WTC11 (cell line): ENCODE measurements around the gene RBM3. TPM values are rescaled to one million over a fixed set of nuclear protein-coding genes. Genes with fewer than 3 reads are reported as not detected.

Experiments
- ATAC-seq: fragments of 200-7000 bp; cut with Tn5 transposase; 2 replicates; pipeline ENCODE4 v1.10.0; 2021; ENCODE audit warnings: mild to moderate bottlenecking, moderate library complexity
- CTCF ChIA-PET: fragments of 300-600 bp; sonication (Branson Sonifier 250); formaldehyde crosslinking; loops from one replicate; lab custom pipeline; 2021; ENCODE audit warnings: antibody characterized with exemption; lab: Charles Lee
- POLR2A ChIA-PET: fragments of 350-600 bp; sonication (Branson Sonifier 250); formaldehyde crosslinking; loops from one replicate; lab custom pipeline; 2021; ENCODE audit warnings: antibody characterized with exemption; lab: Charles Lee
- DNase-seq: peaks from one replicate; pipeline ENCODE4 v3.0.0; 2021; ENCODE audit warnings: low spot score
- H3K27ac Mint-ChIP-seq: 2 replicates; pipeline ENCODE4 v1.8.0; 2021; ENCODE audit warnings: mixed read lengths
- H3K27me3 Mint-ChIP-seq: 2 replicates; pipeline ENCODE4 v1.8.0; 2021; ENCODE audit warnings: low read depth, mild to moderate bottlenecking, moderate library complexity, mixed read lengths
- H3K36me3 Mint-ChIP-seq: 2 replicates; pipeline ENCODE4 v1.8.0; 2021; ENCODE audit warnings: mixed read lengths
- H3K4me1 Mint-ChIP-seq: 2 replicates; pipeline ENCODE4 v1.8.0; 2022; ENCODE audit warnings: mixed read lengths
- H3K4me3 Mint-ChIP-seq: 2 replicates; pipeline ENCODE4 v1.8.0; 2021; ENCODE audit warnings: mild to moderate bottlenecking, moderate library complexity, mixed read lengths
- H3K9me3 Mint-ChIP-seq: 2 replicates; pipeline ENCODE4 v1.8.0; 2021; ENCODE audit warnings: mixed read lengths
- AR ChIP-seq: fragments of 250-450 bp; sonication (Bioruptor Pico); IDR thresholded peaks from 2 replicates; pipeline ENCODE4 v1.9.0; 2021; ENCODE audit warnings: mild to moderate bottlenecking
- ATF2 ChIP-seq: sonication (generic); formaldehyde crosslinking; IDR thresholded peaks from 2 replicates; pipeline ENCODE4 v1.8.1; 2022; ENCODE audit warnings: low read depth, missing genetic modification reagents, borderline replicate concordance
- ATF3 ChIP-seq: sonication (generic); formaldehyde crosslinking; conservative IDR thresholded peaks from 2 replicates; pipeline ENCODE4 v1.8.1; 2022; ENCODE audit warnings: mild to moderate bottlenecking, missing genetic modification reagents
- E2F5 ChIP-seq: sonication (generic); formaldehyde crosslinking; IDR thresholded peaks from 2 replicates; pipeline ENCODE4 v1.8.1; 2022; ENCODE audit warnings: mild to moderate bottlenecking, moderate library complexity, missing genetic modification reagents
- GABPB1 ChIP-seq: sonication (generic); formaldehyde crosslinking; IDR thresholded peaks from 2 replicates; pipeline ENCODE4 v1.8.1; 2023; ENCODE audit warnings: mild to moderate bottlenecking, missing genetic modification reagents
- MAX ChIP-seq: sonication (generic); formaldehyde crosslinking; IDR thresholded peaks from 2 replicates; pipeline ENCODE4 v1.8.0; 2022; ENCODE audit warnings: mild to moderate bottlenecking, missing genetic modification reagents
- NFE2L1 ChIP-seq: sonication (generic); formaldehyde crosslinking; IDR thresholded peaks from 2 replicates; pipeline ENCODE4 v1.8.1; 2023; ENCODE audit warnings: missing genetic modification reagents
- NFYB ChIP-seq: sonication (generic); formaldehyde crosslinking; conservative IDR thresholded peaks from 2 replicates; pipeline ENCODE4 v1.8.0; 2022; ENCODE audit warnings: low read depth, missing genetic modification reagents
- NR2C2 ChIP-seq: sonication (generic); formaldehyde crosslinking; IDR thresholded peaks from 2 replicates; pipeline ENCODE4 v1.8.0; 2022; ENCODE audit warnings: mild to moderate bottlenecking, missing genetic modification reagents
- PRDM15 ChIP-seq: sonication (generic); formaldehyde crosslinking; IDR thresholded peaks from 2 replicates; pipeline ENCODE4 v1.8.0; 2022; ENCODE audit warnings: missing genetic modification reagents
- PREB ChIP-seq: sonication (generic); formaldehyde crosslinking; IDR thresholded peaks from 2 replicates; pipeline ENCODE4 v1.8.1; 2022; ENCODE audit warnings: mild to moderate bottlenecking, missing genetic modification reagents, moderate library complexity, borderline replicate concordance
- SOX15 ChIP-seq: fragments of 250-450 bp; sonication (Bioruptor Pico); IDR thresholded peaks from 2 replicates; pipeline ENCODE4 v1.9.0; 2021; ENCODE audit warnings: mild to moderate bottlenecking
- STAT6 ChIP-seq: sonication (generic); formaldehyde crosslinking; conservative IDR thresholded peaks from 2 replicates; pipeline ENCODE4 v1.8.1; 2023; ENCODE audit warnings: mild to moderate bottlenecking, low read depth, missing genetic modification reagents, moderate library complexity
- ZBTB43 ChIP-seq: sonication (generic); formaldehyde crosslinking; IDR thresholded peaks from 2 replicates; pipeline ENCODE4 v1.8.1; 2023; ENCODE audit warnings: mild to moderate bottlenecking, missing genetic modification reagents
- ZMAT4 ChIP-seq: fragments of 250-450 bp; sonication (Bioruptor Pico); IDR thresholded peaks from 2 replicates; pipeline ENCODE4 v1.9.0; 2021; ENCODE audit warnings: mild to moderate bottlenecking
- ZNF232 ChIP-seq: sonication (generic); formaldehyde crosslinking; IDR thresholded peaks from 2 replicates; pipeline ENCODE4 v1.8.0; 2022; ENCODE audit warnings: mild to moderate bottlenecking, missing genetic modification reagents
- ZNF263 ChIP-seq: sonication (generic); formaldehyde crosslinking; IDR thresholded peaks from 2 replicates; pipeline ENCODE4 v1.8.1; 2022; ENCODE audit warnings: low read depth, mild to moderate bottlenecking, moderate library complexity, missing genetic modification reagents
- ZNF423 ChIP-seq: fragments of 250-450 bp; sonication (Bioruptor Pico); IDR thresholded peaks from 2 replicates; pipeline ENCODE4 v2.1.2; 2022; ENCODE audit warnings: mild to moderate bottlenecking, moderate library complexity
- total RNA-seq: library from RNA; stranded (reverse); gene quantifications from 3 replicates; pipeline ENCODE4 v1.2.3, GENCODE V29; 2021

RBM3 gene
- total RNA-seq, 1 experiment from 2014 or later, result 148 TPM

GRCh38 chrX:48538641-48539344 is 35.5 kb upstream of the RBM3 start:
- DNase-seq (no peak), ATAC-seq (no peak)
- Mint-ChIP-seq H3K27me3 (no peaks in the 10 kb centered on the region), H3K4me3 (peak overlapping the region; percentile 84; the same call in 1 of the 2 replicates), H3K36me3 (peaks cover 1% of the 10 kb centered on the region), H3K4me1 (peaks cover 7% of the 10 kb centered on the region), H3K9me3 (no peaks in the 10 kb centered on the region), H3K27ac (no peak overlapping the region)
- ChIA-PET POLR2A (interaction anchor here (0.6 kb wide), 1 partner anchor 18 kb away, joined by 3 read pairs; no protein-coding TSS in a partner anchor), CTCF (interaction anchor here (0.5 to 0.8 kb wide), 3 partner anchors 45 to 1288 kb away, joined by 3 to 4 read pairs (median 4); no protein-coding TSS in a partner anchor)
- TF ChIP-seq NFYB, result no peak
- no peak for TF ChIP-seq ZNF263 (CRISPR knock-in tag)
- no peak for TF ChIP-seq ATF2 (CRISPR knock-in tag)
- TF ChIP-seq NFE2L1 (CRISPR knock-in tag), result no peak
- no peak for TF ChIP-seq ATF3 (CRISPR knock-in tag)
- no peak for TF ChIP-seq ZMAT4
- TF ChIP-seq PRDM15 (CRISPR knock-in tag), result no peak
- no peak for TF ChIP-seq MAX (CRISPR knock-in tag)
- TF ChIP-seq ZNF423 (CRISPR knock-in tag), result no peak
- no peak for TF ChIP-seq GABPB1 (CRISPR knock-in tag)
- no peak for TF ChIP-seq NR2C2
- no peak for TF ChIP-seq PREB (CRISPR knock-in tag)
- TF ChIP-seq AR, result no peak
- no peak for TF ChIP-seq ZNF232 (CRISPR knock-in tag)
- no peak for TF ChIP-seq SOX15
- TF ChIP-seq STAT6 (CRISPR knock-in tag), result no peak
- TF ChIP-seq E2F5 (CRISPR knock-in tag), result no peak
- TF ChIP-seq ZBTB43 (CRISPR knock-in tag), result no peak
